ENCODE data around the gene DYRK3.

DNA sequence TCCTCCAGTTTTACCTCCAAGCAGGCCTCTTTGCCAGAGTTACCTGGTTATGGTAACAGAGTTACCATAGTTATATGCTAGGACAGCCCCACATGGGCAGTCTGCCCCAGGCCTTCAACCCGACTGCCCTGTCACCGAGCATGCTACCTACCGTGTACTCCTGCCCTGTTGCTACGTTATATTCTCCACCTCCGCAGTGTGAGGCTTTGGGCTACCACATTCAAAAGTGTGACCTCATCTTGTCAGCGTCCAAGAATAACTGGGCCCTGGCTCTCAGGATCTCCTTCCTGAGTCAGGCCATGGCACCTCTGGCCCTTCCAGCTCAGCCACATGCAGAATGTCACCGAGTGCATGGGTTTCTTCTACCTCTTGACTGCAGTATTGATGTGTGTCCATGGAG is 58.3 kb downstream of the DYRK3 start:
- TF ChIP-seq, protein P1, sequence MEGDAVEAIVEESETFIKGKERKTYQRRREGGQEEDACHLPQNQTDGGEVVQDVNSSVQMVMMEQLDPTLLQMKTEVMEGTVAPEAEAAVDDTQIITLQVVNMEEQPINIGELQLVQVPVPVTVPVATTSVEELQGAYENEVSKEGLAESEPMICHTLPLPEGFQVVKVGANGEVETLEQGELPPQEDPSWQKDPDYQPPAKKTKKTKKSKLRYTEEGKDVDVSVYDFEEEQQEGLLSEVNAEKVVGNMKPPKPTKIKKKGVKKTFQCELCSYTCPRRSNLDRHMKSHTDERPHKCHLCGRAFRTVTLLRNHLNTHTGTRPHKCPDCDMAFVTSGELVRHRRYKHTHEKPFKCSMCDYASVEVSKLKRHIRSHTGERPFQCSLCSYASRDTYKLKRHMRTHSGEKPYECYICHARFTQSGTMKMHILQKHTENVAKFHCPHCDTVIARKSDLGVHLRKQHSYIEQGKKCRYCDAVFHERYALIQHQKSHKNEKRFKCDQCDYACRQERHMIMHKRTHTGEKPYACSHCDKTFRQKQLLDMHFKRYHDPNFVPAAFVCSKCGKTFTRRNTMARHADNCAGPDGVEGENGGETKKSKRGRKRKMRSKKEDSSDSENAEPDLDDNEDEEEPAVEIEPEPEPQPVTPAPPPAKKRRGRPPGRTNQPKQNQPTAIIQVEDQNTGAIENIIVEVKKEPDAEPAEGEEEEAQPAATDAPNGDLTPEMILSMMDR (conservative IDR thresholded peaks at IDR 0.05), result no peak
- TF ChIP-seq ZFX (IDR thresholded peaks at IDR 0.05), result no peak

Measured in C4-2B (cell line).